Activated CD4-positive, alpha-beta T cell treated with anti-CD3 and anti-CD28 coated beads for 1 hour (primary cell): ENCODE measurements around the gene LGALS4.
"Not testable (repeated sequence)": the region's sequence is repeated elsewhere in the genome, so short reads cannot be mapped to it uniquely, and the experiment has no call there.

Experiments
- DNase-seq: peaks from one replicate; pipeline ENCODE4 v3.0.0-alpha.2; 2020

The LGALS4 gene

GRCh38 chr19:38793671-38794070 lies 19.1 kb downstream of the LGALS4 start:
- DNase-seq: no peak

- DNase-seq: no peak
These were observed 19.6 kb downstream of the LGALS4 start for GRCh38 chr19:38793177-38793576.

- no peak for DNase-seq
These were observed 20.3 kb downstream of the LGALS4 start for GRCh38 chr19:38792250-38793111.

- not testable (repeated sequence) for DNase-seq
These were observed 21.2 kb downstream of the LGALS4 start for GRCh38 chr19:38791451-38792064.

- not testable (repeated sequence) for DNase-seq
These were observed 22.0 kb downstream of the LGALS4 start for GRCh38 chr19:38790507-38791403.

- no peak for DNase-seq
These were observed 24.1 kb downstream of the LGALS4 start, which contains the start of gene LGALS7B for GRCh38 chr19:38788478-38789243. LGALS7B (plus strand) TSS chr19:38789200; CDS start chr19:38789227, 27 bp downstream.

- DNase-seq: no peak
These were observed 26.0 kb downstream of the LGALS4 start for GRCh38 chr19:38786572-38787265.

GRCh38 chr19:38786061-38786460 lies 26.7 kb downstream of the LGALS4 start:
- not testable (repeated sequence) for DNase-seq

- DNase-seq: no peak
These were observed 27.5 kb downstream of the LGALS4 start for GRCh38 chr19:38785187-38785699.

- no peak for DNase-seq
These were observed 28.5 kb downstream of the LGALS4 start for GRCh38 chr19:38784224-38784623.

- not testable (repeated sequence) for DNase-seq
These were observed 30.5 kb downstream of the LGALS4 start for GRCh38 chr19:38782212-38782611.

GRCh38 chr19:38781058-38781457 lies 31.7 kb downstream of the LGALS4 start:
- DNase-seq: no peak

- no peak for DNase-seq
These were observed 32.3 kb downstream of the LGALS4 start for GRCh38 chr19:38780443-38780842.

- no peak for DNase-seq
These were observed 34.0 kb downstream of the LGALS4 start for GRCh38 chr19:38778733-38779132.

GRCh38 chr19:38774181-38774950 lies 38.4 kb downstream of the LGALS4 start:
- no peak for DNase-seq

GRCh38 chr19:38773469-38774177 lies 39.1 kb downstream of the LGALS4 start, which contains the start of gene LGALS7:
LGALS7 (minus strand) TSS chr19:38773517; CDS start chr19:38773492, 25 bp downstream.
- no peak for DNase-seq

- DNase-seq: not testable (repeated sequence)
These were observed 41.2 kb downstream of the LGALS4 start for GRCh38 chr19:38771569-38771968.

GRCh38 chr19:38770949-38771275 lies 41.8 kb downstream of the LGALS4 start:
- not testable (repeated sequence) for DNase-seq

GRCh38 chr19:38770228-38770948 lies 42.4 kb downstream of the LGALS4 start:
- DNase-seq: not testable (repeated sequence)
